ENCODE data around the gene DDX21. TPM values are rescaled to one million over a fixed set of nuclear protein-coding genes. Genes with fewer than 3 reads are reported as not detected.
A peak's percentile ranks its signal among the peaks of the same experiment; 100 is the strongest.

Gene DDX21
- total and polyA plus RNA-seq, 9 of the 15 experiments (the other 6 are each of a cell fraction or from before 2014, with no cell fraction given), result 143 to 365 (median 281) TPM

DNA sequence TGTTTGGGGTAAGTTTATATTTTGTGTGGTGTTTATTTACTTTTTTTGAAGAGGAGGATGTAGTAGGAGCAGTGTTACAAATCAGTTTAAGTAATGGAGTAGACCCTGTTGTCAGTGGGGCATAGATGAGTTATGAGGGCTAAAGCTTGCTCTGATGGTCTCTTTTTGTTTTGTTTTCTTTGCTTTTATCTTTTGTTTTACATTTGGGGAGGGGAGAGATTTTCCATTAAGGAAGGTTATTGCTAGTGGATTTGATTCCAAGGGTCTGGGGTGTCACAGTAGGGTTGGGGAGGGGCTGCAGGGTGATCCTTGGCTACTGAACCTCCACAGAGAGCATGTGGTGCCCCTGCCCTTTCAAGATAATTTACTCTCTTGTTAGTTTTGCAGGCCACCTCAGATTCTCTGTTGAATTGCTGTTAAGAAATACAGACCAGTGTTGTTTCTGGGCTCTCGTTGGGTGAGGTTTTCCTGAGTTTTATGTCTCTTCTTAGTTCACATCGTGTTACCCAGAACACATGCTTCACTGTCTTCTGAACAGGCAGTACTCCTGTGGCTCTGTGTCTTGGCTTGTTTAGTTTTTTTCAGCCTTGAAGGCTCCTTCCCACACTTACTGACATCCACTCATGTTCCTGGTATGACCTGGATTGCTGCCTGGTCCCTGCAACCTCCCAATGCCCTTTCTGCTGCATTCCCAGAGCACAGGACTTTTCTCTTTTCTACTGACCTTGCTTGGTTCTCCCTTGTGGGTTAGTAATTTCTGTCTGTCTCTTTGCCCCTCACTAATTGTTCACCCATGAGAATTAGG, 36.9 kb downstream of the DDX21 start (continued):
- TF ChIP-seq ZNF707 (CRISPR knock-in tag; conservative IDR thresholded peaks at IDR 0.05), result no peak
- no peak for TF ChIP-seq SIX5 (IDR thresholded peaks at IDR 0.05; ENCODE audit: borderline replicate concordance in 1 of 2, insufficient read depth in 1 of 2, low read depth in 1 of 2, low read length in 2 of 2)
- no peak for TF ChIP-seq NCOA2 (IDR thresholded peaks at IDR 0.05; ENCODE audit: partially characterized antibody in 2 of 2)
- TF ChIP-seq GATA2 (CRISPR knock-in tag; IDR thresholded peaks at IDR 0.05), result no peak
- TF ChIP-seq NFYB (IDR thresholded peaks at IDR 0.05; ENCODE audit: extremely low read depth, insufficient read length), result no peak

- Histone ChIP-seq H3K4me1 (replicated peaks in 1 of 2; ENCODE audit: control insufficient read depth in 2 of 2, insufficient read depth in 2 of 2, low read length in 2 of 2) (no peaks in the 10 kb centered on the region), H2AFZ (ENCODE audit: low read depth, low read length) (no peak overlapping the region), H3K27ac (ENCODE audit: extremely low read depth, low read depth, low read length) (no peak overlapping the region), H3K79me2 (ENCODE audit: control insufficient read depth, insufficient read depth, low read length) (peaks cover 26% of the 10 kb centered on the region), H4K20me1 (replicated peaks; ENCODE audit: control insufficient read depth, insufficient read depth, low read length) (no peaks in the 10 kb centered on the region), H3K4me2 (ENCODE audit: insufficient read depth, low read length) (no peak overlapping the region), H3K4me3 (no peak overlapping the region), H3K27me3 (ENCODE audit: control insufficient read depth in 2 of 2, insufficient read depth in 2 of 2, low read length in 2 of 2) (no peaks in the 10 kb centered on the region), H3K9me1 (ENCODE audit: control insufficient read depth, insufficient read depth, low read length) (no peaks in the 10 kb centered on the region), H3K36me3 (ENCODE audit: control insufficient read depth, insufficient read depth, low read length) (peaks cover 12% of the 10 kb centered on the region; the same call in 2 of the 3 replicates), H3K9ac (ENCODE audit: insufficient read depth in 1 of 2, low read depth in 2 of 2, low read length in 2 of 2) (no peak overlapping the region), H3K9me3 (replicated peaks; ENCODE audit: control insufficient read depth, insufficient read depth, low read depth, low read length) (no peaks in the 10 kb centered on the region)
- in situ Hi-C loops (cut with MboI) (no loop called here), intact Hi-C loops (cut with micrococcal nuclease) (no loop called here)
- DNase-seq (ENCODE audit: extremely low read depth in 1 of 4, low spot score in 3 of 4) (no peak), FAIRE-seq (no peak), ATAC-seq (no peak; the same call in 2 of the 3 replicates)
- CTCF ChIA-PET (ENCODE audit: low intra/inter-chr PET ratio), result no interaction called here
- WGBS (ENCODE audit: insufficient coverage, low coverage, missing lambda C conversion rate), result 61% methylated on average over 3 of the region's 3 CpGs
- POLR2A ChIA-PET, result no interaction called here
- no TSS peak for BruUV-seq (replicated peaks)
- TF ChIP-seq SPI1 (IDR thresholded peaks at IDR 0.05; ENCODE audit: borderline replicate concordance, low read depth, low read length) (peak; percentile 41; the same call in 1 of the 2 replicates), BCOR (IDR thresholded peaks at IDR 0.05) (no peak), ZNF224 (CRISPR knock-in tag; IDR thresholded peaks at IDR 0.05) (no peak)
These were observed 41.2 kb downstream of the DDX21 start for GRCh38 chr10:68997211-68997610.

Measured in K562 (cell line).